Activated CD4-positive, alpha-beta memory T cell treated with anti-CD3 and anti-CD28 coated beads, Interleukin-2, amount 10 ng/mL, durations not matched to agents 7 days and 5 days (primary cell): ENCODE measurements around the gene RUNX2. TPM values are rescaled to one million over a fixed set of nuclear protein-coding genes. Genes with fewer than 3 reads are reported as not detected.

Experiments
- CTCF ChIA-PET: fragments of 350-600 bp; sonication (Branson Sonifier 250); formaldehyde crosslinking; loops from one replicate; lab custom pipeline; 2021; ENCODE audit warnings: antibody characterized with exemption, inconsistent platforms; lab: Charles Lee
- POLR2A ChIA-PET: fragments of 350-600 bp; sonication (Branson Sonifier 250); formaldehyde crosslinking; loops from one replicate; lab custom pipeline; 2021; ENCODE audit warnings: antibody characterized with exemption; lab: Charles Lee
- DNase-seq: peaks from one replicate; pipeline ENCODE4 v3.0.0-alpha.2; 2020
- H3K27ac Mint-ChIP-seq: one replicate; pipeline ENCODE4 v1.8.0; 2021; ENCODE audit warnings: mild to moderate bottlenecking, mixed read lengths
- H3K27me3 Mint-ChIP-seq: one replicate; pipeline ENCODE4 v1.8.0; 2021; ENCODE audit warnings: mixed read lengths
- H3K36me3 Mint-ChIP-seq: one replicate; pipeline ENCODE4 v1.8.0; 2021; ENCODE audit warnings: low read depth, mixed read lengths
- H3K4me1 Mint-ChIP-seq: one replicate; pipeline ENCODE4 v1.8.0; 2021; ENCODE audit warnings: mixed read lengths
- H3K4me3 Mint-ChIP-seq: one replicate; pipeline ENCODE4 v1.8.0; 2021; ENCODE audit warnings: mild to moderate bottlenecking, mixed read lengths
- H3K9me3 Mint-ChIP-seq: one replicate; pipeline ENCODE4 v1.8.0; 2021; ENCODE audit warnings: mixed read lengths
- total RNA-seq, 2 experiments: library from RNA; stranded (reverse); gene quantifications; one replicate each; pipeline ENCODE4 v1.2.3, GENCODE V29; 2021

RUNX2 gene
- total RNA-seq, 2 experiments from 2014 or later = 42.2 to 43.4 TPM

- DNase-seq = no peak
- H3K9me3 Mint-ChIP-seq = no peaks in the 10 kb centered on the region
- H3K4me1 Mint-ChIP-seq = no peaks in the 10 kb centered on the region
- H3K4me3 Mint-ChIP-seq = no peak overlapping the region
- H3K27me3 Mint-ChIP-seq = no peaks in the 10 kb centered on the region
- peaks cover 2% of the 10 kb centered on the region for H3K36me3 Mint-ChIP-seq
- POLR2A ChIA-PET = interaction anchor here (1.0 to 1.1 kb wide), 2 partner anchors 10 to 12 kb away, joined by 4 to 5 read pairs; partner anchors contain the start of gene SUPT3H
- no peak overlapping the region for H3K27ac Mint-ChIP-seq
- CTCF ChIA-PET = interaction anchor here (1.6 to 1.7 kb wide), 2 partner anchors 348 to 556 kb away, joined by 3 to 4 read pairs; no protein-coding TSS in a partner anchor
Observed at GRCh38 chr6:45366534-45366933, 38.4 kb downstream of the RUNX2 start.

DNA sequence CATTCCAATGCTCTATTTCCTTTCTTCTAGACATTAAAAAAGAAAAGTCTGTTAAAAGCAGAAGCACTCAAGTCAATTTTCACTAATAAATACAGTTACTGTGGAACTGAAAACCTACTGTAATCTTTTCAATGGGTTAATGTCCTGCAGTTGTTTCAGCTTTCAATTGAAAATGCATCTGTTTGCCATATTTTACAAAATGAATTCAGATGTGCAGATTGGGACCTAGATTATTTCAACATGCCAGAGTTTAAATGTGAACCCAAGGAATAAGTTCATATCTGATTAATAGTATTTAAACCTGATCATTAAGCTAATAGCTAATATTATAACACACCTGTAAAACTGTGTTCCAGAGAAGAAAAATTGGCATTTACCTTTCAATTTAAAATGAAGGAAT lies 39.9 kb downstream of the RUNX2 start:
- H3K27me3 Mint-ChIP-seq = no peaks in the 10 kb centered on the region
- DNase-seq = no peak
- ChIA-PET CTCF (interaction anchor here (1.7 kb wide), 1 partner anchor 347 kb away, joined by 4 read pairs; no protein-coding TSS in a partner anchor), POLR2A (interaction anchor here (0.9 kb wide), 1 partner anchor 9 kb away, joined by 3 read pairs; the partner anchor contains the start of gene SUPT3H)
- peaks cover 2% of the 10 kb centered on the region for H3K36me3 Mint-ChIP-seq
- H3K4me3 Mint-ChIP-seq = no peak overlapping the region
- H3K9me3 Mint-ChIP-seq = no peaks in the 10 kb centered on the region
- no peak overlapping the region for H3K27ac Mint-ChIP-seq
- peaks cover 2% of the 10 kb centered on the region for H3K4me1 Mint-ChIP-seq

DNA sequence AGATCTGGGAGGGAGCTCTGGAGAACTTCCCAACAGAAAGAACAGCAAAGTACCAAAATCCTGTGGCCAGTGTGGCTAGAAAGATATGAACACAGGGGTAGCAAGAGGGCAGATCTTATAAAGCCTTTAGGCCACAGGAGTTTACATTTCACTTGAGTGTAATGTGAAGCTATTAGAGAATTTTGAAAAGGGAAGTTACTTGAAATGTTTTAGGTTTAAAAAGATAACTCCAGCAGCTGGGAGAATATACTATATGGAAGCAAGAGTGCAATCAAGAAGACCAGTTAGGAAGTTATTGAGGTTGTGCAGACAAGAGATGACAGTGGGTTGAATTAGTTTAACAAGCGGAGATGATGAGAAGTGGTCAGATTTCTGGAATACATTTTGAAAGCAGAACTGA lies 41.7 kb downstream of the RUNX2 start:
- Mint-ChIP-seq H3K27ac (no peak overlapping the region), H3K9me3 (no peaks in the 10 kb centered on the region), H3K4me3 (no peak overlapping the region), H3K4me1 (peaks cover 2% of the 10 kb centered on the region), H3K36me3 (peaks cover 2% of the 10 kb centered on the region), H3K27me3 (no peaks in the 10 kb centered on the region)
- CTCF ChIA-PET = no interaction called here
- POLR2A ChIA-PET = interaction anchor here (1.0 kb wide), 1 partner anchor 12 kb away, joined by 3 read pairs; no protein-coding TSS in a partner anchor
- DNase-seq = no peak

DNA sequence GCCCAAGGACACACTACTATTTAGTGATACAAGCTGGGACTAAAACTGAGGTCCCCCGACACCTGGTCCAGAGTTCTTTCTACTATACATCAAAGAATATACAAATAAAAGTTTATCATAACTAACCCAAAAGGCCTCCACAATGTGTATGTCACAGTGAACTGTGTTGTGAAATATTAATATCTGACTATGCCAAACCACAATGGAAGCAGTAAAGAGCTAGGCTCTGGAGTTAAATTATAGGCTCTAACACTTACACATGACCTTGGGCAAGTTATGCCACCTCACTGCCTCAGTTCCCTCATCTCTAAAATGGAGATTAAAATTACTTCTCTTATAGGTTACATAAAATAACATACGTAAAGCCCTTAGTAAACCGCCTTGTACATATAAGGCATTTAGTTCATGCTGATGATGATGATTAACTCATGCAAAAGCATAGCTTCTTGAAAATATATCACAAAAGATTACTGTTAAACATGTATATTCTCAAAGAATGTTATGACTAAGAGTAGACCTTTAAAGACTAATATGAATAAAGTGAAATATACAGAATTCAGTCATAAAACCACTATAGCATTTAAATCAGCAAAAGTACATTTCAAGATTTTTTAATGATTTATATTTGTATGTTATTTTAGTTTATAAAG lies 43.9 kb downstream of the RUNX2 start:
- Mint-ChIP-seq H3K27ac (no peak overlapping the region), H3K9me3 (no peaks in the 10 kb centered on the region), H3K36me3 (peaks cover 2% of the 10 kb centered on the region), H3K4me3 (no peak overlapping the region), H3K4me1 (peaks cover 15% of the 10 kb centered on the region), H3K27me3 (no peaks in the 10 kb centered on the region)
- no peak for DNase-seq
- POLR2A ChIA-PET = interaction anchor here (0.8 kb wide), 1 partner anchor 667 kb away, joined by 3 read pairs; no protein-coding TSS in a partner anchor
- CTCF ChIA-PET = interaction anchor here (1.1 kb wide), 1 partner anchor 343 kb away, joined by 3 read pairs; no protein-coding TSS in a partner anchor

DNA sequence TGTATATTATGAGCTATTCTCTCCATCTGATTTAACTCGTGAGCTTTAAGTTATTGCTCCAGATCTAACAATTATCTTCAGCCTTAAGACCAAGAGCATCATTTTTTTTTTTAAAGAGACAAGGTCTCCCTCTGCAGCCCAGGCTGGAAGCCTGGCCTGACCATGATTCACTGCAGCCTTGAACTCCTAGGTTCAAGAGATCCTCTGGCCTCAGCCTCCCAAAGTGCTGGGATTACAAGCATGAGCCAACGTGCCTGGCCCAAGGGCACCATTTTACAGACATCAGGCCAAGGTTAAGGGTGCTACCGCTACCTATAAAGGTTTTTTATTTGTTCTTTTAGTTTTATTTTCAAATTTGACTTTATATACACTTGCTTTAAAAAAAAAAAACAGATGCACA lies 47.3 kb downstream of the RUNX2 start:
- no peak for DNase-seq
- Mint-ChIP-seq H3K9me3 (no peaks in the 10 kb centered on the region), H3K27ac (no peak overlapping the region), H3K4me3 (no peak overlapping the region), H3K36me3 (no peaks in the 10 kb centered on the region), H3K4me1 (peaks cover 29% of the 10 kb centered on the region), H3K27me3 (no peaks in the 10 kb centered on the region)
- ChIA-PET CTCF (interaction anchor here (1.4 to 1.5 kb wide), 3 partner anchors 10 to 720 kb away, joined by 3 to 6 read pairs (median 4); no protein-coding TSS in a partner anchor), POLR2A (interaction anchor here (0.7 to 1.0 kb wide), 2 partner anchors 13 to 1129 kb away, joined by 4 to 5 read pairs; partner anchors contain the start of gene HSP90AB1)

DNA sequence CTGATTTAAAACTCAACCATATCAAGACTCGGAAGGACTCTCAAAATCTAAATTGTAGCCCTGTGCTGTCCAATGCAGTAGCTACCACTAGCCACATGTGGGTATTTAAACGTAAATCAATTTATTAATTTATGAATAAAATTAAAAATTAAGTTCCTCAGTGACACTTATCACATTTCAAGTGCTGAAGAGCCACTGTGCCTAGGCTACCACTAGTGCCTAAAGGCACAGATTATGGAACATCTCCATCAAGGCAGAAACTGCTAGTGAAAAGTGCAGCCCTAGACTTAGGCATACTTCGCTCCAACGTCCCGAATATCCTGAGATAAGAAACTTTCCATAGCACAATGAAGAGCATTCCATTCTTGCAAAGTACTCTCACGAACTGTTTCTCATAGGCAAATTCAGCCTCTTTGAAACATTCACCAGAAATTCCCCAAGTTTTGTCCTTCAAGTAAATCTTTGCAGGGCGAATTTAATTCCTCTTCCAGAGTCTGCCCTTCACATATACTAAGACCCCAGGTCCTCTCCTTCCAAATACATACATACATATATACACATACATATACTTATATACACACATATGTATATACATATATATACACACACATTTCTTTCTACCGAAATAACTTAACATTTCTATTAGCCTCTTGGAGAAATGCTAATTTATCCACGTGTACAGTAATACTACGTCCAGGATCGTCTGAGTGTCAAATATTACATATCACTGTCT lies 48.3 kb downstream of the RUNX2 start:
- POLR2A ChIA-PET = interaction anchor here (0.7 to 3.5 kb wide), 12 partner anchors 8 to 1130 kb away, joined by 3 to 44 read pairs (median 5); partner anchors contain the start of gene HSP90AB1
- DNase-seq = no peak
- no peaks in the 10 kb centered on the region for H3K36me3 Mint-ChIP-seq
- no peaks in the 10 kb centered on the region for H3K27me3 Mint-ChIP-seq
- peak overlapping the region; percentile 92 for H3K4me3 Mint-ChIP-seq
- peaks cover 29% of the 10 kb centered on the region for H3K4me1 Mint-ChIP-seq
- peak overlapping the region; percentile 95 for H3K27ac Mint-ChIP-seq
- no peaks in the 10 kb centered on the region for H3K9me3 Mint-ChIP-seq
- CTCF ChIA-PET = interaction anchor here (0.8 to 2.2 kb wide), 10 partner anchors 11 to 901 kb away, joined by 3 to 24 read pairs (median 4); no protein-coding TSS in a partner anchor

GRCh38 chr6:45377043-45377553 lies 49.0 kb downstream of the RUNX2 start:
- Mint-ChIP-seq H3K27ac (peak overlapping the region; percentile 95), H3K4me3 (peak overlapping the region; percentile 92), H3K9me3 (no peaks in the 10 kb centered on the region), H3K27me3 (no peaks in the 10 kb centered on the region), H3K4me1 (peaks cover 28% of the 10 kb centered on the region), H3K36me3 (no peaks in the 10 kb centered on the region)
- CTCF ChIA-PET = interaction anchor here (0.8 to 2.2 kb wide), 7 partner anchors 12 to 746 kb away, joined by 3 to 24 read pairs (median 5); no protein-coding TSS in a partner anchor
- POLR2A ChIA-PET = interaction anchor here (0.7 to 3.5 kb wide), 14 partner anchors 9 to 901 kb away, joined by 3 to 44 read pairs (median 6); no protein-coding TSS in a partner anchor
- no peak for DNase-seq

DNA sequence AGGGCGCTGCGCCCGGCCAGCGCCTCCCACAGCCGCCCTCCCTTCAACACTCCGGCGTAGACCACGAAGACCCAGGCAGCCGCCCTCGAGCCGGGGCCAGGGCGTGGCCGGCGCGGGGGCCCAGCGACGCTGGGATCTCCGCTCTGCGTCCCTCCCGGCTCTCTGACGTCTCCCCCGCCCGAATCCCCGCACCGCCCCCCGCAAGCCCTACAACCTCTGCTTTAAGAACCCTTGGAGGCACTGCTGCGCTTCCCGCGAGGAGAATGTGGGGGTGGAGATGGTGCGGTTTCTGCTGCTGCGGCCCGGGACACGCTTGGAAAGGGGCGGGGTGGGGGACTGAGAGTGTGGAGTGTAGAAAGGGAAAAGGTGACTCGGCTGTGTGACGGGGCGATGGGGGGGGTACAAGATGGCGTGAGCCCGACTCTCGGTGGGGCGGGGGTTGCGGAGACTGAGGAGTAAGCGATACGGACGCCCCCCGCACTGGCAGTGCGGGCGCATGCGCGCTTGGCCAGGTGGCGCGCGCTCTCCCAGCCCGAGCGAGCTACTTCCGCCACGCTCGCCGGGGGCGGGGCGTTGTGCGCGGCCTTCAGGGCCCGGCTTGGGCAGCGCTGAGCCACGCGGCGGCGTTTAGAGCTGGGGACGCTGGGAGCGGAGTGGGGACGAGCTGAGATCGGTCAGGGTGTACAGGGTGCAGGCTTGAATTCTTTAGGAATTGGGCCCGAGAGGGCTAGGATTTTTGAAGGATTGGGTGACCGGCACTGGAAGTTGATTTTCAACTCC lies 49.6 kb downstream of the RUNX2 start, which contains the start of gene SUPT3H:
Gene SUPT3H (minus strand): TSS at position 381 of the 780 bp plus-strand sequence.
- Mint-ChIP-seq H3K27me3 (no peaks in the 10 kb centered on the region), H3K4me3 (peak within 1 kb of the TSS; percentile 92), H3K9me3 (no peaks in the 10 kb centered on the region), H3K36me3 (no peaks in the 10 kb centered on the region), H3K4me1 (peaks cover 27% of the 10 kb centered on the region), H3K27ac (peak within 1 kb of the TSS; percentile 95)
- peak; percentile 90 for DNase-seq
- POLR2A ChIA-PET = interaction anchor here (0.6 to 3.5 kb wide), 44 partner anchors 9 to 990 kb away, joined by 3 to 44 read pairs (median 4); partner anchors contain the start of genes CDC5L and ENPP4
- CTCF ChIA-PET = interaction anchor here (0.6 to 2.2 kb wide), 14 partner anchors 10 to 902 kb away, joined by 3 to 24 read pairs (median 5); no protein-coding TSS in a partner anchor

DNA sequence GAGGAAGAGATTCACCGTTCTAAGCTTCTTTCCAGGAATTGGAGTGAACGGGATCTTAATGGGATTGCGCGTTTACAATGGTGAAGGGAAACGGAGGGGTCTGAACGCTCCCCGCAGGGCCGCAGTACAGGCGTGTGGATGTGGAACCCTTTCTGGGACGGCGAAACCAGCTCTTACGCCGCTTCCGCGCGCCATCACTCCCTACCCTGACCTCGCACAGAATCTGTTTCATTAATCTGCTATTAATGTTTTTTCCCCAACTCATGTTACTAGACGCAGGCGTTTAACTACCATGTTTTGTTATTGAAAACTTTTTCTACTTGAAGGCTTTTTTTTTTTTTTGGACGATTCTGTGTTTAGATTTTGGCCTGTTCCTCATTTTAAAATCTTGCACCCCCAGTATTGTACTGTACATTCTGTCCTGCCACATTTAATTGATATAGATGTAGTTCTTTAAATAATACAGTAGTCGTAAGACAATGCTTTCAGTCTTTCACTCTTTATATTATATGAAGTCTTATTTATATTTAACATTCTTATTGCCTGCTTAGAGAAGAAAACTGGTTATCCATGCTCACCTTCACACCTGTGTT lies 50.3 kb downstream of the RUNX2 start:
- Mint-ChIP-seq H3K36me3 (no peaks in the 10 kb centered on the region), H3K9me3 (no peaks in the 10 kb centered on the region), H3K27ac (peak overlapping the region; percentile 95), H3K4me1 (peaks cover 27% of the 10 kb centered on the region), H3K27me3 (no peaks in the 10 kb centered on the region), H3K4me3 (peak overlapping the region; percentile 92)
- POLR2A ChIA-PET = interaction anchor here (0.7 to 3.5 kb wide), 37 partner anchors 9 to 991 kb away, joined by 3 to 44 read pairs (median 4); partner anchors contain the start of genes CDC5L and ENPP4
- no peak for DNase-seq
- CTCF ChIA-PET = interaction anchor here (1.0 to 2.2 kb wide), 11 partner anchors 10 to 903 kb away, joined by 3 to 24 read pairs (median 6); no protein-coding TSS in a partner anchor

- Mint-ChIP-seq H3K9me3 (no peaks in the 10 kb centered on the region), H3K27ac (no peak overlapping the region), H3K4me3 (no peak overlapping the region), H3K4me1 (peaks cover 12% of the 10 kb centered on the region), H3K27me3 (no peaks in the 10 kb centered on the region), H3K36me3 (no peaks in the 10 kb centered on the region)
- no peak for DNase-seq
- POLR2A ChIA-PET = no interaction called here
- CTCF ChIA-PET = interaction anchor here (1.0 to 1.5 kb wide), 3 partner anchors 12 to 332 kb away, joined by 3 read pairs; no protein-coding TSS in a partner anchor
Observed at GRCh38 chr6:45382391-45382790, 54.3 kb downstream of the RUNX2 start.

DNA sequence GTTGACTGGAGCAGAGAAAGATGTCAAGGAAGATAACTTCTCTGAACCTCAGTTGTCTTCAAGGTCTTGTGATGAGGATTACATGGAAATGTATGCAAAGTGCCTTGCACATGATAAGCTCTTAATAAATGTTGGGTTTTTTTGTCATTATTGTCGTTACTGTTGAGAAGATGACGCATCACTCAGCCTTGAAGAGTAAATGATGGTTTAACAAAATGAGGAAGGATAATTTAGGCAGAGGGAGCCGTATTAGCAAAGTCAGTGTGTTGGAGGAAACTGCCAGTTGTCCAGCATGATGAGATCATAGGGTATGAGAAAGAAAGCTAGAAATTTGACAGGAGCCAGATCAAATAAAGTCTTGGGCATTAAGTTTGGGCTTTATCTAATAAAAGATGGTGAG lies 58.4 kb downstream of the RUNX2 start:
- Mint-ChIP-seq H3K27me3 (no peaks in the 10 kb centered on the region), H3K9me3 (peaks cover 4% of the 10 kb centered on the region), H3K4me1 (no peaks in the 10 kb centered on the region), H3K4me3 (no peak overlapping the region), H3K36me3 (no peaks in the 10 kb centered on the region), H3K27ac (no peak overlapping the region)
- ChIA-PET POLR2A (no interaction called here), CTCF (no interaction called here)
- no peak for DNase-seq
